ENCODE measurements around the gene C16orf54.
"Not testable (repeated sequence)": the region's sequence is repeated elsewhere in the genome, so short reads cannot be mapped to it uniquely, and the experiment has no call there.

Gene C16orf54

GRCh38 chr16:29739927-29740629 lies 5.7 kb downstream of the C16orf54 start:
- DNase-seq (ENCODE audit: low read depth): not testable (repeated sequence)

GRCh38 chr16:29738514-29738913 lies 7.3 kb downstream of the C16orf54 start:
- DNase-seq (ENCODE audit: low read depth): no peak

GRCh38 chr16:29737713-29738112 lies 8.1 kb downstream of the C16orf54 start:
- DNase-seq (ENCODE audit: low read depth): no peak

GRCh38 chr16:29736764-29737163 lies 9.0 kb downstream of the C16orf54 start:
- no peak for DNase-seq (ENCODE audit: low read depth)

GRCh38 chr16:29736112-29736511 lies 9.7 kb downstream of the C16orf54 start:
- peak; percentile 9 for DNase-seq (ENCODE audit: low read depth)

- peak; percentile 36 for DNase-seq (ENCODE audit: low read depth)
These were observed 11.0 kb downstream of the C16orf54 start for GRCh38 chr16:29734786-29735185.

GRCh38 chr16:29731768-29732601 lies 13.8 kb downstream of the C16orf54 start:
- DNase-seq (ENCODE audit: low read depth): not testable (repeated sequence)

GRCh38 chr16:29730649-29731048 lies 15.1 kb downstream of the C16orf54 start:
- DNase-seq (ENCODE audit: low read depth): no peak

GRCh38 chr16:29729116-29729521 lies 16.7 kb downstream of the C16orf54 start:
- peak; percentile 72 for DNase-seq (ENCODE audit: low read depth)

- DNase-seq (ENCODE audit: low read depth): no peak
These were observed 18.3 kb downstream of the C16orf54 start for GRCh38 chr16:29727452-29727851.

GRCh38 chr16:29726845-29727377 lies 18.9 kb downstream of the C16orf54 start:
- DNase-seq (ENCODE audit: low read depth): no peak

GRCh38 chr16:29721167-29721879 lies 24.5 kb downstream of the C16orf54 start:
- peak; percentile 72 for DNase-seq (ENCODE audit: low read depth)

- no peak for DNase-seq (ENCODE audit: low read depth)
These were observed 25.1 kb downstream of the C16orf54 start for GRCh38 chr16:29720703-29721102.

GRCh38 chr16:29719063-29719462 lies 26.7 kb downstream of the C16orf54 start:
- no peak for DNase-seq (ENCODE audit: low read depth)

- no peak for DNase-seq (ENCODE audit: low read depth)
These were observed 28.7 kb downstream of the C16orf54 start for GRCh38 chr16:29717113-29717512.

- no peak for DNase-seq (ENCODE audit: low read depth)
These were observed 30.8 kb downstream of the C16orf54 start for GRCh38 chr16:29714972-29715371.

GRCh38 chr16:29714396-29714795 lies 31.4 kb downstream of the C16orf54 start:
- DNase-seq (ENCODE audit: low read depth): no peak

GRCh38 chr16:29712809-29713208 lies 33.0 kb downstream of the C16orf54 start:
- DNase-seq (ENCODE audit: low read depth): no peak

- peak; percentile 85 for DNase-seq (ENCODE audit: low read depth)
These were observed 35.3 kb downstream of the C16orf54 start for GRCh38 chr16:29710227-29711219.

- not testable (repeated sequence) for DNase-seq (ENCODE audit: low read depth)
These were observed 36.1 kb downstream of the C16orf54 start for GRCh38 chr16:29709657-29710056.
